GM12801 (cell line): ENCODE measurements around the gene PHACTR1.

Experiments used
- TF ChIP-seq, protein P1 (sequence below): IDR thresholded peaks from one replicate; pipeline ENCODE4 v1.5.1; 2011; ENCODE audit warnings: control low read depth; ENCODE audit not compliant: insufficient read length; ENCODE audit errors: extremely low read depth

The PHACTR1 gene

DNA sequence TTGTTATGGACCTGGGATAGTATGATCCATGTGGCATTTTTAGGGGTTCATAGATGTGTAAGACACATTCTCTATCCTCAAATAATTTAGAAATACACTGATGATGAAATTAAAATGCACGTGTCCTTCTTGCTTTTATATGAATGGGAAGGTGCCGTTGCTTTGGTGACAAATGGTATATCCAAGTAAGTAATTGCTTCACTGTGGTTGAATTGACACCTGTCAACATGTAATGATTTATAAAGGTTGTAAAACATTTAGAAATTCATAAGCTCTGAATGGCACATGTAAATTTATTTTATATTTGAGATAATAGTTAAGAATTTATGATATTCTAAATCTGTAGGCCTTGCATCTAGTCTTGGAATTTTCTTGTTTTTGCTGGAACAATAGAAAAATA, 227.0 kb downstream of the PHACTR1 start:
- TF ChIP-seq, protein P1, sequence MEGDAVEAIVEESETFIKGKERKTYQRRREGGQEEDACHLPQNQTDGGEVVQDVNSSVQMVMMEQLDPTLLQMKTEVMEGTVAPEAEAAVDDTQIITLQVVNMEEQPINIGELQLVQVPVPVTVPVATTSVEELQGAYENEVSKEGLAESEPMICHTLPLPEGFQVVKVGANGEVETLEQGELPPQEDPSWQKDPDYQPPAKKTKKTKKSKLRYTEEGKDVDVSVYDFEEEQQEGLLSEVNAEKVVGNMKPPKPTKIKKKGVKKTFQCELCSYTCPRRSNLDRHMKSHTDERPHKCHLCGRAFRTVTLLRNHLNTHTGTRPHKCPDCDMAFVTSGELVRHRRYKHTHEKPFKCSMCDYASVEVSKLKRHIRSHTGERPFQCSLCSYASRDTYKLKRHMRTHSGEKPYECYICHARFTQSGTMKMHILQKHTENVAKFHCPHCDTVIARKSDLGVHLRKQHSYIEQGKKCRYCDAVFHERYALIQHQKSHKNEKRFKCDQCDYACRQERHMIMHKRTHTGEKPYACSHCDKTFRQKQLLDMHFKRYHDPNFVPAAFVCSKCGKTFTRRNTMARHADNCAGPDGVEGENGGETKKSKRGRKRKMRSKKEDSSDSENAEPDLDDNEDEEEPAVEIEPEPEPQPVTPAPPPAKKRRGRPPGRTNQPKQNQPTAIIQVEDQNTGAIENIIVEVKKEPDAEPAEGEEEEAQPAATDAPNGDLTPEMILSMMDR = no peak

DNA sequence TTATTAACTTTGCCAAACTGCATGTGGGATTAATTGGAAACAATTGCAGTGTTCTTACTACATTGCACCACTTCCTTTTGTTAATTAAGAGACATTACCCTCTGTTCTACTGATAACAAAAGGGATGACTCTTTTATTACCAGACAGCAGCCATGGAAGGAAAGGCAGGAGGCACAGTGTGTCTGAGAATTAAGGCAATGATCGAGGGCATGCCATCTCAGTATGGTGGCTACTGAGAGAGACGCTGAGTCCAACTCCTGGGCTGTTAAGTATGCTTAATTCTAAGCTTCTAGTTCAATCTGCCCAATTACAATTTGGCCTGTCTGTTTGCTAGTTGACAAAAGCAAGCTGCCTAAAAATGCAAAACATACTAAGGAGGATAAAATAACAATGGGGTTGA, 227.4 kb downstream of the PHACTR1 start:
- TF ChIP-seq, protein P1 = no peak

DNA sequence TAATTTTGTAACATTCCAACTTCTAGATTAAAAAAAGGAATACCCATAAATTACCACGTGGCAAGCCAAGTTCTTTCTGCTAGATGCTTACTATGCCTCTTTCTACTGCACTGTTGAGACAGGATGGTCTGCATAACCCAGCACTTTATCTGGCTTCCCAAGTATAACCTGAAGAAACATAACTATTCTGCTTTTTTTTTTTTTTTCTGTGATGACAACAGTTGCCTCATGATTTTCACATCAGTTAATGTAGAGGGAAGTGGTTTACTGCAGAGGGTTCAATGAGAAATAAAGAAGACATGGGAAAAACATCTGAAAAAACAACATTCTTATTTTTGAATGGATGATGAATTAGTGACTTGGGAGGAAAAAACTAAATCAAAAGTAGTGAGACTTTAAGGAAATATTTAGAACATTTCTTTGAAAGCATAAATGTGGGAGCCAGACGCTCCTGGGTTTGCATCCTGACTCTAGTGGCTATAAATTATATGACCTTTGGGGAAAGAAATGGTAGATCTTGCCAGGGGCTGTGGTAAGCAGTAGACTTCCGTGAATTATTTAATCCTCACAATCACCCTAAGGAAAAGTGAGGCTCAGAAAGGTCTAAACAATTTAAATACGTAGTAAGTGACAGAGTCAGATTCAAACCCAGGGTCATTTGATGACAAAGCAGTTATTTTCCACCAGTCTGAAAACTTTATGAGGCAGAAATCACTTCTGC, 230.7 kb downstream of the PHACTR1 start:
- TF ChIP-seq, protein P1 = no peak

DNA sequence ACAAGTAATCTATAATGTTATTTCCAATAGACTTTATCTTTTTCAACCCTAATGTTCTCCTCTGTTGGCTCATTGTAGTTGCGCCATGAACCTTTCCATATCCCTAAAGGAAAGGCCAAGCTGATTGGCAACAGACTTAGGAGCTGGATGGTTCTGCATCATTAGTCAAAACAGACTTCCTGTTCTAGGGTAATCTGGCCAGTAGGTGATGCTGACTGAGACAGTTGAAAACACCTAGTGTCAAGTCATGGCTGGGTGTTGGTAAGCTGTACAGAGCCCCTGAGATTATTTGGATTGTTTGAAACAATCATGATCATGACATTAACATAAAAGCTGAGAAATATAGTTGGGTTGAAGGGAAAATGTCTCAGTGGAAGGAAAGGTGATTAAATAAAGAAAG, 231.4 kb downstream of the PHACTR1 start:
- TF ChIP-seq, protein P1 = no peak

DNA sequence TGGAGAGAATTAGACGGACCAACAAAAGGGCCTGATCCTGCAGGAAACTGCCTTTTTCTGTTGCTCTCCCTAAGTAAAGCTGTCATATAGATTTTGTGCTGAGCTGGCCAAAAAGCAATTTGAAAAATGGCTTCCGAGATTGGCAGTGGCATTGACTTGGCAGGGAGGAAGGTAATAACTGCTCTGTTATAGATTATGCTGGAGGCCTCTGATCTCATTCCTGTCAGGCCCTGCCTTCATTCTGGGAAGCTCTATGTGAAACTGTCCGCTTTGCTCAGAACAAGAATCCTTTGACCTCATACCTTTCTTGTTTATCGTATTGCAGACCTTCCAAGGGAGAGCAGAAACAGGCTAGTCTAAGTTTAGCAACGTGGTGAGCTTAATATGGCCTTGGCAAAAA, 234.4 kb downstream of the PHACTR1 start:
- TF ChIP-seq, protein P1 = no peak

DNA sequence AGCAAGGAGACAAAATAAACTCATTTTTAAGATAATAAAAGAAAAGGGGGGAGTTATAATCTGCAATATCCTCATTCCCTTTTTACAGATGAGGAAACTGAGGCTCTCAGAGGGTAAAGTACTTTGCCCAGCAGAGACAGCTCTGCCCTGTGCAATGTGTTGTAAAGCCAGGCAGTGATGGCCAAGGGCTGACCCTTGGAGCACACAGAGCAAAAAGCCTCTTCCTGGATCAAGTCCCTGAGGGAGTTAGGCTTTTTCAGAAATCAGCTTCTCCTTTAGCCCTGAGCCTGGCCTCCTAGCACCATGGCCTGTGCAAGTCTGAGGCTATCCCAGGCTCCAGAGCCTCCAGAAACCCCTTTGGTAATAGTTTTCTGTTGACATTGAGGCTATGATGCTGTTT, 234.8 kb downstream of the PHACTR1 start:
- TF ChIP-seq, protein P1 = no peak

DNA sequence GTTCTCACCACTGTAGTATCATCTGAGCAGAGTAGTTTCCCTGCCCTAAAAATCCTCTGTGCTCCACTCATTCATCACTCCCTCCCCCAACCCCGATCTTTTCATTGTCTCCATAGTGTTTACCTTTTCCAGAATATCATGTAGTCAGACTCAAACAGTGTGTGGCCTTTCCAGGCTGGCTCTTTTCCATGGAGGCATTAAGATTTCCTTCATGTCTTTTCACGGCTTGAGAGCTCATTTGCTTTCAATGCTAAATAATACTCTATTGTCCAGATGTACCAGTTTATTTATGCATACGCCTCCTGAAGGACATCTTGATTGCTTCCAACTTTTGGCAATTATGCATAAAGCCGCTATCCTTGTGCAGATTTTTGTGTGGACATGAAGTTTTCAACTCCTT, 235.8 kb downstream of the PHACTR1 start:
- TF ChIP-seq, protein P1 = no peak
